ENCODE data around the gene NCSTN.

- TF ChIP-seq, protein P1, sequence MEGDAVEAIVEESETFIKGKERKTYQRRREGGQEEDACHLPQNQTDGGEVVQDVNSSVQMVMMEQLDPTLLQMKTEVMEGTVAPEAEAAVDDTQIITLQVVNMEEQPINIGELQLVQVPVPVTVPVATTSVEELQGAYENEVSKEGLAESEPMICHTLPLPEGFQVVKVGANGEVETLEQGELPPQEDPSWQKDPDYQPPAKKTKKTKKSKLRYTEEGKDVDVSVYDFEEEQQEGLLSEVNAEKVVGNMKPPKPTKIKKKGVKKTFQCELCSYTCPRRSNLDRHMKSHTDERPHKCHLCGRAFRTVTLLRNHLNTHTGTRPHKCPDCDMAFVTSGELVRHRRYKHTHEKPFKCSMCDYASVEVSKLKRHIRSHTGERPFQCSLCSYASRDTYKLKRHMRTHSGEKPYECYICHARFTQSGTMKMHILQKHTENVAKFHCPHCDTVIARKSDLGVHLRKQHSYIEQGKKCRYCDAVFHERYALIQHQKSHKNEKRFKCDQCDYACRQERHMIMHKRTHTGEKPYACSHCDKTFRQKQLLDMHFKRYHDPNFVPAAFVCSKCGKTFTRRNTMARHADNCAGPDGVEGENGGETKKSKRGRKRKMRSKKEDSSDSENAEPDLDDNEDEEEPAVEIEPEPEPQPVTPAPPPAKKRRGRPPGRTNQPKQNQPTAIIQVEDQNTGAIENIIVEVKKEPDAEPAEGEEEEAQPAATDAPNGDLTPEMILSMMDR (conservative IDR thresholded peaks at IDR 0.05; ENCODE audit: low read depth, low read length) = no peak
- TF ChIP-seq EZH2 (IDR thresholded peaks at IDR 0.05; ENCODE audit: borderline replicate concordance, low read depth, low read length, poor library complexity, severe bottlenecking) = no peak
Observed at GRCh38 chr1:160361199-160361598, 18.0 kb downstream of the NCSTN start.
